Activated T-helper 9 cell treated with anti-CD3 and anti-CD28 coated beads, Interleukin-2, amount 50 U/mL, for 16 hours (primary cell): ENCODE data around the gene ACSF3.
"Not testable (repeated sequence)": the region's sequence is repeated elsewhere in the genome, so short reads cannot be mapped to it uniquely, and the experiment has no call there.

ENCODE experiments used
- DNase-seq: peaks from one replicate; pipeline ENCODE4 v3.0.0-alpha.2; 2020; ENCODE audit warnings: low read depth

Gene ACSF3

GRCh38 chr16:89175280-89176146, 81.9 kb downstream of the ACSF3 start:
- DNase-seq, result no peak

- no peak for DNase-seq
Measured at GRCh38 chr16:89176147-89176690, 82.6 kb downstream of the ACSF3 start.

- DNase-seq, result no peak
Measured at GRCh38 chr16:89176717-89177116, 83.1 kb downstream of the ACSF3 start.

GRCh38 chr16:89177501-89177900, 83.8 kb downstream of the ACSF3 start:
- no peak for DNase-seq

- no peak for DNase-seq
Measured at GRCh38 chr16:89178453-89179147, 84.9 kb downstream of the ACSF3 start.

- no peak for DNase-seq
Measured at GRCh38 chr16:89179148-89179484, 85.5 kb downstream of the ACSF3 start.

GRCh38 chr16:89179656-89180315, 86.1 kb downstream of the ACSF3 start:
- DNase-seq, result no peak

GRCh38 chr16:89183463-89183862, 89.8 kb downstream of the ACSF3 start:
- no peak for DNase-seq

- DNase-seq, result no peak
Measured at GRCh38 chr16:89183975-89184676, 90.5 kb downstream of the ACSF3 start.

- DNase-seq, result no peak
Measured at GRCh38 chr16:89184677-89184932, 91.0 kb downstream of the ACSF3 start.

GRCh38 chr16:89184933-89185794, 91.5 kb downstream of the ACSF3 start:
- no peak for DNase-seq

- not testable (repeated sequence) for DNase-seq
Measured at GRCh38 chr16:89185887-89186592, 92.4 kb downstream of the ACSF3 start.

- not testable (repeated sequence) for DNase-seq
Measured at GRCh38 chr16:89186593-89187031, 93.0 kb downstream of the ACSF3 start.

- no peak for DNase-seq
Measured at GRCh38 chr16:89187032-89187769, 93.5 kb downstream of the ACSF3 start.

GRCh38 chr16:89187770-89188392, 94.2 kb downstream of the ACSF3 start:
- DNase-seq, result no peak

GRCh38 chr16:89188471-89189357, 95.1 kb downstream of the ACSF3 start:
- not testable (repeated sequence) for DNase-seq

- no peak for DNase-seq
Measured at GRCh38 chr16:89189358-89190025, 95.8 kb downstream of the ACSF3 start.
